Liver (tissue), 9 donors: ENCODE measurements around the gene SNAI3. TPM values are rescaled to one million over a fixed set of nuclear protein-coding genes. Genes with fewer than 3 reads are reported as not detected.

ENCODE experiments used
- DNase-seq: peaks from one replicate; pipeline ENCODE4 v3.0.0-alpha.2; 2017; ENCODE audit warnings: low spot score
- H3K27ac ChIP-seq, 2 donors: one replicate each; pipeline ENCODE4 v1.7.0; 2013; ENCODE audit warnings: inconsistent platforms in 2 of 2, low read length in 2 of 2, control low read depth in 1 of 2, low read depth in 1 of 2, mild to moderate bottlenecking in 1 of 2
- H3K27me3 ChIP-seq, 4 donors: one replicate each; pipeline versions ENCODE4 v1.6.1 to v1.7.0; 2013; ENCODE audit warnings: low read length in 3 of 4, inconsistent platforms in 1 of 4, mild to moderate bottlenecking in 1 of 4, moderate library complexity in 1 of 4; ENCODE audit not compliant: control insufficient read depth in 4 of 4, insufficient read depth in 4 of 4
- H3K36me3 ChIP-seq, 4 donors: one replicate each; pipeline versions ENCODE4 v1.6.1 to v1.7.0; 2013; ENCODE audit warnings: low read length in 3 of 4, mild to moderate bottlenecking in 3 of 4, low read depth in 1 of 4, moderate library complexity in 1 of 4; ENCODE audit not compliant: control insufficient read depth in 4 of 4, insufficient read depth in 3 of 4
- H3K4me1 ChIP-seq, 4 donors: one replicate each; pipeline versions ENCODE4 v1.6.1 to v1.7.0; 2013; ENCODE audit warnings: low read length in 3 of 4, mild to moderate bottlenecking in 3 of 4, moderate library complexity in 1 of 4; ENCODE audit not compliant: control insufficient read depth in 4 of 4, insufficient read depth in 4 of 4
- H3K4me3 ChIP-seq, 3 donors: one replicate each; pipeline versions ENCODE4 v1.6.1 to v1.7.0; 2013; ENCODE audit warnings: low read length in 3 of 3, control low read depth in 1 of 3, low read depth in 1 of 3, mild to moderate bottlenecking in 1 of 3
- H3K9ac ChIP-seq, 2 donors: one replicate each; pipeline ENCODE4 v1.7.0; 2013; ENCODE audit warnings: low read length in 2 of 2, mild to moderate bottlenecking in 2 of 2, moderate library complexity in 2 of 2, control low read depth in 1 of 2, low read depth in 1 of 2
- H3K9me3 ChIP-seq, 4 donors: one replicate each; pipeline versions ENCODE4 v1.6.1 to v1.7.0; 2013; ENCODE audit warnings: low read length in 3 of 4; ENCODE audit not compliant: control insufficient read depth in 4 of 4
- FOXA1 ChIP-seq: IDR thresholded peaks from 2 replicates; pipeline ENCODE4 v1.6.1; 2016; ENCODE audit warnings: antibody characterized with exemption
- FOXA2 ChIP-seq: IDR thresholded peaks from 2 replicates; pipeline ENCODE4 v1.6.1; 2016; ENCODE audit warnings: antibody characterized with exemption
- GABPA ChIP-seq, 2 donors: IDR thresholded peaks in 1 of 2; conservative IDR thresholded peaks in 1 of 2; 2 replicates each; pipeline ENCODE4 v1.6.1; 2016; ENCODE audit warnings: antibody characterized with exemption in 2 of 2, mild to moderate bottlenecking in 1 of 2, moderate library complexity in 1 of 2
- HNF4A ChIP-seq, 2 donors: conservative IDR thresholded peaks; 2 replicates each; pipeline ENCODE4 v1.6.1; 2016; ENCODE audit warnings: antibody characterized with exemption in 2 of 2, mild to moderate bottlenecking in 2 of 2
- HNF4G ChIP-seq: IDR thresholded peaks from 2 replicates; pipeline ENCODE4 v1.6.1; 2016; ENCODE audit warnings: antibody characterized with exemption
- MAX ChIP-seq: IDR thresholded peaks from 2 replicates; pipeline ENCODE4 v1.6.1; 2016; ENCODE audit warnings: antibody characterized with exemption
- NR2F2 ChIP-seq: IDR thresholded peaks from 2 replicates; pipeline ENCODE4 v1.6.1; 2016; ENCODE audit warnings: antibody characterized with exemption
- REST ChIP-seq: IDR thresholded peaks from 2 replicates; pipeline ENCODE4 v1.6.1; 2016; ENCODE audit warnings: antibody characterized with exemption, mild to moderate bottlenecking
- RXRA ChIP-seq, 2 donors: IDR thresholded peaks; 2 replicates each; pipeline ENCODE4 v1.6.1; 2017 to 2018; ENCODE audit warnings: antibody characterized with exemption in 2 of 2, mild to moderate bottlenecking in 1 of 2
- SP1 ChIP-seq: IDR thresholded peaks from 2 replicates; pipeline ENCODE4 v1.6.1; 2018; ENCODE audit warnings: antibody characterized with exemption, mild to moderate bottlenecking
- TAF1 ChIP-seq: conservative IDR thresholded peaks from 2 replicates; pipeline ENCODE4 v1.6.1; 2016; ENCODE audit warnings: antibody characterized with exemption, mild to moderate bottlenecking
- YY1 ChIP-seq: IDR thresholded peaks from 2 replicates; pipeline ENCODE4 v1.6.1; 2016; ENCODE audit warnings: antibody characterized with exemption, mild to moderate bottlenecking
- WGBS: extraction: QIAGEN DNeasy Blood & Tissue Kit; methylation state at CpG from one replicate; pipeline ENCODE4 v1.1.7; 2013; 5-methylcytosine and 5-hydroxymethylcytosine counted together
- polyA plus RNA-seq, 2 donors: library from polyadenylated mRNA; stranded (reverse) in 1 of 2; unstranded in 1 of 2; fragments of 200-250 nt in 1 of 2; fragments of >200 nt in 1 of 2; fragmentation: Nextera tagmentation in 1 of 2; extraction: Ambion mirVana in 1 of 2; gene quantifications; one replicate each; pipeline versions ENCODE4 v1.2.1 to v1.2.3, GENCODE V29; 2013 to 2015
- total RNA-seq, 2 donors: library from RNA; depleted of rRNA; stranded (reverse); fragments of >200 nt; gene quantifications; one replicate each; pipeline ENCODE4 v1.2.3, GENCODE V29; 2014
- TF ChIP-seq, protein P1 (sequence below): IDR thresholded peaks from 2 replicates; pipeline ENCODE4 v1.6.1; 2016; ENCODE audit warnings: antibody characterized with exemption
- TF ChIP-seq, protein P2 (sequence below): fragments of 150-350 bp; IDR thresholded peaks from 2 replicates; pipeline ENCODE4 v1.5.1; 2017; ENCODE audit warnings: improper control_type of control experiment, low read depth, low read length; ENCODE audit not compliant: missing input control
- TF ChIP-seq, protein P3 (sequence below): IDR thresholded peaks from 2 replicates; pipeline ENCODE4 v1.6.1; 2016; ENCODE audit warnings: antibody characterized with exemption
- donor health status: healthy.
- donor health status: healthy.
- donor health status: healthy.
- donor health status: healthy.
- donor health status: healthy.

Gene SNAI3
- total and polyA plus RNA-seq, 4 donors, result 0.05 to 0.48 (median 0.20) TPM

- TF ChIP-seq GABPA (IDR thresholded peaks at IDR 0.05 in 1 of 2, conservative IDR thresholded peaks at IDR 0.05 in 1 of 2) (no peak), HNF4A (conservative IDR thresholded peaks at IDR 0.05) (no peak), FOXA2 (no peak), MAX (no peak), TAF1 (no peak), HNF4G (no peak), YY1 (no peak), NR2F2 (no peak), SP1 (no peak), FOXA1 (no peak), RXRA (IDR thresholded peaks at IDR 0.05) (no peak), REST (no peak)
- TF ChIP-seq, protein P1, sequence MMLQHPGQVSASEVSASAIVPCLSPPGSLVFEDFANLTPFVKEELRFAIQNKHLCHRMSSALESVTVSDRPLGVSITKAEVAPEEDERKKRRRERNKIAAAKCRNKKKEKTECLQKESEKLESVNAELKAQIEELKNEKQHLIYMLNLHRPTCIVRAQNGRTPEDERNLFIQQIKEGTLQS, result no peak
- TF ChIP-seq, protein P2, sequence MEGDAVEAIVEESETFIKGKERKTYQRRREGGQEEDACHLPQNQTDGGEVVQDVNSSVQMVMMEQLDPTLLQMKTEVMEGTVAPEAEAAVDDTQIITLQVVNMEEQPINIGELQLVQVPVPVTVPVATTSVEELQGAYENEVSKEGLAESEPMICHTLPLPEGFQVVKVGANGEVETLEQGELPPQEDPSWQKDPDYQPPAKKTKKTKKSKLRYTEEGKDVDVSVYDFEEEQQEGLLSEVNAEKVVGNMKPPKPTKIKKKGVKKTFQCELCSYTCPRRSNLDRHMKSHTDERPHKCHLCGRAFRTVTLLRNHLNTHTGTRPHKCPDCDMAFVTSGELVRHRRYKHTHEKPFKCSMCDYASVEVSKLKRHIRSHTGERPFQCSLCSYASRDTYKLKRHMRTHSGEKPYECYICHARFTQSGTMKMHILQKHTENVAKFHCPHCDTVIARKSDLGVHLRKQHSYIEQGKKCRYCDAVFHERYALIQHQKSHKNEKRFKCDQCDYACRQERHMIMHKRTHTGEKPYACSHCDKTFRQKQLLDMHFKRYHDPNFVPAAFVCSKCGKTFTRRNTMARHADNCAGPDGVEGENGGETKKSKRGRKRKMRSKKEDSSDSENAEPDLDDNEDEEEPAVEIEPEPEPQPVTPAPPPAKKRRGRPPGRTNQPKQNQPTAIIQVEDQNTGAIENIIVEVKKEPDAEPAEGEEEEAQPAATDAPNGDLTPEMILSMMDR, result no peak
- TF ChIP-seq, protein P3, sequence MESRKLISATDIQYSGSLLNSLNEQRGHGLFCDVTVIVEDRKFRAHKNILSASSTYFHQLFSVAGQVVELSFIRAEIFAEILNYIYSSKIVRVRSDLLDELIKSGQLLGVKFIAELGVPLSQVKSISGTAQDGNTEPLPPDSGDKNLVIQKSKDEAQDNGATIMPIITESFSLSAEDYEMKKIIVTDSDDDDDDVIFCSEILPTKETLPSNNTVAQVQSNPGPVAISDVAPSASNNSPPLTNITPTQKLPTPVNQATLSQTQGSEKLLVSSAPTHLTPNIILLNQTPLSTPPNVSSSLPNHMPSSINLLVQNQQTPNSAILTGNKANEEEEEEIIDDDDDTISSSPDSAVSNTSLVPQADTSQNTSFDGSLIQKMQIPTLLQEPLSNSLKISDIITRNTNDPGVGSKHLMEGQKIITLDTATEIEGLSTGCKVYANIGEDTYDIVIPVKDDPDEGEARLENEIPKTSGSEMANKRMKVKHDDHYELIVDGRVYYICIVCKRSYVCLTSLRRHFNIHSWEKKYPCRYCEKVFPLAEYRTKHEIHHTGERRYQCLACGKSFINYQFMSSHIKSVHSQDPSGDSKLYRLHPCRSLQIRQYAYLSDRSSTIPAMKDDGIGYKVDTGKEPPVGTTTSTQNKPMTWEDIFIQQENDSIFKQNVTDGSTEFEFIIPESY, result no peak
- Histone ChIP-seq H3K27me3 (no peaks in the 10 kb centered on the region), H3K27ac (no peak overlapping the region), H3K4me3 (no peak overlapping the region), H3K9me3 (no peaks in the 10 kb centered on the region), H3K9ac (no peak overlapping the region), H3K4me1 (peaks cover 0 to 5% (median 1%) of the 10 kb centered on the region in 4 donors), H3K36me3 (peaks cover 9 to 40% (median 22%) of the 10 kb centered on the region in 4 donors)
- WGBS, result 92% methylated on average over 25 of the region's 25 CpGs
- DNase-seq, result no peak
Observed at GRCh38 chr16:88656291-88656980, 29.9 kb downstream of the SNAI3 start.
